HEK293 (cell line): Measurements from ENCODE around the gene HOXA11.

Experiments used
- CTCF ChIA-PET: fragments of 350-600 bp; formaldehyde crosslinking; extraction: SDS; loops from one replicate; lab custom pipeline; 2021; ENCODE audit warnings: antibody characterized with exemption; lab: Yijun Ruan, JAX
- POLR2A ChIA-PET: fragments of 300-600 bp; formaldehyde crosslinking; extraction: SDS; loops from one replicate; lab custom pipeline; 2020; ENCODE audit warnings: antibody characterized with exemption, inconsistent platforms; lab: Yijun Ruan, JAX
- H3K27ac ChIP-seq: fragments of 200-500 bp; sonication (Bioruptor generic); 2 replicates; pipeline ENCODE4 v1.5.1; 2014; ENCODE audit warnings: low read depth, low read length, control low read depth, inconsistent platforms; ENCODE audit errors: extremely low read depth
- H3K36me3 ChIP-seq, 2 experiments: fragments of 200-500 bp in 1 of 2; sonication (Bioruptor generic) in 1 of 2; 1 replicate in 1 of 2; 2 replicates in 1 of 2; pipeline ENCODE4 v1.5.1; 2014 to 2017; ENCODE audit warnings: inconsistent platforms in 2 of 2, low read length in 2 of 2; ENCODE audit not compliant: control insufficient read depth in 2 of 2, insufficient read depth in 1 of 2
- H3K4me1 ChIP-seq: fragments of 200-500 bp; sonication (Bioruptor generic); 2 replicates; pipeline ENCODE4 v1.5.1; 2014; ENCODE audit warnings: mild to moderate bottlenecking, low read length, inconsistent platforms; ENCODE audit not compliant: control insufficient read depth, insufficient read depth
- H3K4me3 ChIP-seq: 2 replicates; pipeline ENCODE4 v1.5.1; 2011; ENCODE audit warnings: low read depth, mild to moderate bottlenecking, control low read depth, low read length, moderate library complexity
- H3K9me3 ChIP-seq: fragments of 200-500 bp; sonication (Bioruptor generic); 2 replicates; pipeline ENCODE4 v1.5.1; 2014; ENCODE audit warnings: low read depth, low read length, inconsistent platforms; ENCODE audit not compliant: control insufficient read depth, insufficient read depth
- PRDM1 ChIP-seq: fragments of 450-650 bp; formaldehyde crosslinking; IDR thresholded peaks from 2 replicates; pipeline ENCODE4; 2016; ENCODE audit warnings: missing biosample characterization, missing genetic modification characterization
- TCF7L2 ChIP-seq: IDR thresholded peaks from 2 replicates; pipeline ENCODE4 v1.6.1; 2011; ENCODE audit warnings: low read depth, mild to moderate bottlenecking, inconsistent platforms, low read length, moderate library complexity, borderline replicate concordance
- ZNF140 ChIP-seq: fragments of 450-650 bp; formaldehyde crosslinking; IDR thresholded peaks from 2 replicates; pipeline ENCODE4 v1.5.1; 2016; ENCODE audit warnings: missing biosample characterization, missing genetic modification characterization
- ZNF157 ChIP-seq: fragments of 450-650 bp; formaldehyde crosslinking; IDR thresholded peaks from 2 replicates; pipeline ENCODE4 v1.5.1; 2016; ENCODE audit warnings: missing biosample characterization, missing genetic modification characterization
- ZNF2 ChIP-seq: fragments of 450-650 bp; formaldehyde crosslinking; IDR thresholded peaks from 2 replicates; pipeline ENCODE4 v1.5.1; 2016; ENCODE audit warnings: missing biosample characterization, missing genetic modification characterization
- ZNF335 ChIP-seq: fragments of 450-650 bp; formaldehyde crosslinking; conservative IDR thresholded peaks from 2 replicates; pipeline ENCODE4 v1.5.1; 2016; ENCODE audit warnings: missing biosample characterization, missing genetic modification characterization
- ZNF510 ChIP-seq: fragments of 450-650 bp; formaldehyde crosslinking; IDR thresholded peaks from 2 replicates; pipeline ENCODE4 v1.5.1; 2018; ENCODE audit warnings: mild to moderate bottlenecking, missing genetic modification characterization, missing biosample characterization; ENCODE audit not compliant: insufficient replicate concordance
- ZNF544 ChIP-seq: fragments of 450-650 bp; formaldehyde crosslinking; IDR thresholded peaks from 2 replicates; pipeline ENCODE4 v1.5.0; 2017; ENCODE audit warnings: missing biosample characterization, missing genetic modification characterization
- ZNF548 ChIP-seq: fragments of 450-650 bp; formaldehyde crosslinking; IDR thresholded peaks from 2 replicates; pipeline ENCODE4 v1.5.1; 2016; ENCODE audit warnings: missing biosample characterization, missing genetic modification characterization
- ZNF596 ChIP-seq: fragments of 450-650 bp; IDR thresholded peaks from 2 replicates; pipeline ENCODE4 v1.5.0; 2018; ENCODE audit warnings: missing biosample characterization, mild to moderate bottlenecking, missing genetic modification characterization, moderate library complexity
- ZNF624 ChIP-seq: fragments of 450-650 bp; formaldehyde crosslinking; IDR thresholded peaks from 2 replicates; pipeline ENCODE4 v1.5.1; 2017; ENCODE audit warnings: missing biosample characterization, missing genetic modification characterization
- ZNF660 ChIP-seq: fragments of 450-650 bp; IDR thresholded peaks from 2 replicates; pipeline ENCODE4 v1.5.1; 2018; ENCODE audit warnings: missing biosample characterization, mild to moderate bottlenecking, missing genetic modification characterization
- ZSCAN16 ChIP-seq: fragments of 450-650 bp; formaldehyde crosslinking; IDR thresholded peaks from 2 replicates; pipeline ENCODE4 v1.5.1; 2016; ENCODE audit warnings: missing biosample characterization, missing genetic modification characterization
- ZSCAN30 ChIP-seq: fragments of 450-650 bp; IDR thresholded peaks from 2 replicates; pipeline ENCODE4 v1.5.1; 2018; ENCODE audit warnings: missing biosample characterization, mild to moderate bottlenecking, missing genetic modification characterization, moderate library complexity
- TF ChIP-seq, protein P1 (sequence below): fragments of 450-650 bp; formaldehyde crosslinking; IDR thresholded peaks from 2 replicates; pipeline ENCODE4 v1.5.1; 2016; ENCODE audit warnings: missing biosample characterization, missing genetic modification characterization
- TF ChIP-seq, protein P2 (sequence below): fragments of 450-650 bp; IDR thresholded peaks from 2 replicates; pipeline ENCODE4 v1.5.1; 2018; ENCODE audit warnings: missing biosample characterization, missing genetic modification characterization
- TF ChIP-seq, protein P3 (sequence below): fragments of 450-650 bp; formaldehyde crosslinking; IDR thresholded peaks from 2 replicates; pipeline ENCODE4 v1.5.1; 2016; ENCODE audit warnings: missing biosample characterization, missing genetic modification characterization

The HOXA11 gene

DNA sequence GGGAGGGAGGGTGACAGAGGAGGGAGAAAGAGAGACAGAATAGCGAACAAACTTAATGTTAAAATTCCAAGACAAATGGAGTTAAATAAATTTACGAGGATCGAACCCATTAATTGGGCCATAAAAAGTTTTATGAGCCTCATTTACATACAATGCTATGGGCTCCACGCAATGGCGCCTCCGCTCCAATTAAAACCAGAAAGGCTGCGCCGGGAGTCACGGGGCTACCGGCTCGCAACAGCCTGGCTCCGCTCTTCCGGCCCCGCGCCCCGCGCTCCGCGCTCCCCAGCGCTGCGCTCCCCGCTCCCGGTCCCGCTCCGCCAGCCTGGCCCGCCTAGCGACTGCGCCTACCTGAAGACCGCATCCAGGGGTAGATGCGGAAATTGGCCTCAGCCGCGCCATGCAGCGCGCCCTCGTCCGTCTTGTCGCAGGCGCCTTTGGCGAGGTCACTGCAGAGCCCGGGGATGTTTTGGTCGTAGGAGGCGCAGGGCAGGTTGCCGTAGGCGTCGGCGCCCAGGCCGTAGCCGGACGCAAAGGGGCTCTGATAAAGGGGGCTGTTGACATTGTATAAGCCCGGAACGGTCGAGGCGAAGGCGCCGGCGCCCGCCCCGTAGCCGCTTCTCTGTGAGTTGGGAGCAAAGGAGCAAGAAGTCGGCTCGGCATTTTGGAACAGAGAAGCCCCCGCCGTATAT lies 29.1 kb downstream of the HOXA11 start (continued):
- no peak for TF ChIP-seq ZNF624 (tag by site-specific recombination)

DNA sequence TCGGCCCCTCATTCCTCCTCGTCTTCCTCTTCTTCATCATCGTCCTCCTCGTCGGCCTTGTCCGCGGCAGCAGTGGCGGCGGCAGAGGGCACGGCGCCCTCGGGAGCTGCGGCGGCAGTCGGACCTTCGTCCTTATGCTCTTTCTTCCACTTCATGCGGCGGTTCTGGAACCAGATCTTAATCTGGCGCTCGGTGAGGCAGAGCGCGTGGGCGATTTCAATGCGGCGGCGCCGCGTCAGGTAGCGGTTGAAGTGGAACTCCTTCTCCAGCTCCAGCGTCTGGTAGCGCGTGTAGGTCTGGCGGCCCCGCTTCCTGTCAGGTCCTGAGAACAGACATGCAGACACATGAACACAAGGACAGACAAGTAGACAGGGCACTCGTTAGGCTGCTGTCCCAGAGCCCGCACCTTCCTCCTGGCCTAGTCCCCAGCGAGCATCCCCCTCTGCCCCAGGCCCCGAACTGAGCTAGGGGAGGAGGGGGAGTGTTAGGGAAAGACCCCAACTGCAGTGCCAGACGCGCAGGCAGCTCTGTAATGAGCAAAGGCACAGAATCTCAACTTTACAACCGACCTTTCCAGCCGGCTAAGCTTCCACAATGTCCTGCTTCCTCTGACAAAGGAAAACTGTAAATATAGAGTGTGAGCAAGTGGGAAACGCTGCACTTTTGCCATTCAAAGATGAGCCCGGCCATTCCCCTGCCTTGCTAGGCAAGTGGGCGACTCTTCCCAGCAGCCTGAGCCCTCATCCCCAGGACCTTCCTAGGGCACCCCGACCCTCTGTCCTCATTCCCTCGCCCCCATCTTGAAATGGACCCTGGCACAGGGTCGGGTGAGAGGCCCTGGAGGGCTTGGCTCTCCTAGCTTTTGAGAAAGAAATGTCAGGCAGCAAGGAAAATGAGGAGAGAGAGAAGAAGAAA lies 29.9 kb downstream of the HOXA11 start:
- no peaks in the 10 kb centered on the region for H3K9me3 ChIP-seq
- peak overlapping the region; percentile 94 for H3K27ac ChIP-seq
- peaks cover 17% of the 10 kb centered on the region for H3K4me1 ChIP-seq
- H3K4me3 ChIP-seq = peak overlapping the region; percentile 69
- CTCF ChIA-PET = interaction anchor here (0.5 to 2.8 kb wide), 6 partner anchors 11 to 797 kb away, joined by 3 to 11 read pairs (median 4); partner anchors contain the start of gene HOXA5
- POLR2A ChIA-PET = interaction anchor here (1.6 kb wide), 2 partner anchors 16 to 1293 kb away, joined by 4 read pairs; no protein-coding TSS in a partner anchor
- TF ChIP-seq ZNF510 (tag by site-specific recombination) (no peak), ZNF548 (tag by site-specific recombination) (no peak), ZNF140 (no peak), ZNF335 (tag by site-specific recombination) (peak; percentile 80), ZSCAN16 (tag by site-specific recombination) (no peak), ZSCAN30 (tag by site-specific recombination) (no peak), ZNF660 (tag by site-specific recombination) (no peak), PRDM1 (0 out of 2 replicates have a peak, but pooled peaks have one; percentile 67), ZNF157 (tag by site-specific recombination) (no peak), ZNF544 (tag by site-specific recombination) (no peak), ZNF596 (tag by site-specific recombination) (no peak)
- TF ChIP-seq, protein P1, sequence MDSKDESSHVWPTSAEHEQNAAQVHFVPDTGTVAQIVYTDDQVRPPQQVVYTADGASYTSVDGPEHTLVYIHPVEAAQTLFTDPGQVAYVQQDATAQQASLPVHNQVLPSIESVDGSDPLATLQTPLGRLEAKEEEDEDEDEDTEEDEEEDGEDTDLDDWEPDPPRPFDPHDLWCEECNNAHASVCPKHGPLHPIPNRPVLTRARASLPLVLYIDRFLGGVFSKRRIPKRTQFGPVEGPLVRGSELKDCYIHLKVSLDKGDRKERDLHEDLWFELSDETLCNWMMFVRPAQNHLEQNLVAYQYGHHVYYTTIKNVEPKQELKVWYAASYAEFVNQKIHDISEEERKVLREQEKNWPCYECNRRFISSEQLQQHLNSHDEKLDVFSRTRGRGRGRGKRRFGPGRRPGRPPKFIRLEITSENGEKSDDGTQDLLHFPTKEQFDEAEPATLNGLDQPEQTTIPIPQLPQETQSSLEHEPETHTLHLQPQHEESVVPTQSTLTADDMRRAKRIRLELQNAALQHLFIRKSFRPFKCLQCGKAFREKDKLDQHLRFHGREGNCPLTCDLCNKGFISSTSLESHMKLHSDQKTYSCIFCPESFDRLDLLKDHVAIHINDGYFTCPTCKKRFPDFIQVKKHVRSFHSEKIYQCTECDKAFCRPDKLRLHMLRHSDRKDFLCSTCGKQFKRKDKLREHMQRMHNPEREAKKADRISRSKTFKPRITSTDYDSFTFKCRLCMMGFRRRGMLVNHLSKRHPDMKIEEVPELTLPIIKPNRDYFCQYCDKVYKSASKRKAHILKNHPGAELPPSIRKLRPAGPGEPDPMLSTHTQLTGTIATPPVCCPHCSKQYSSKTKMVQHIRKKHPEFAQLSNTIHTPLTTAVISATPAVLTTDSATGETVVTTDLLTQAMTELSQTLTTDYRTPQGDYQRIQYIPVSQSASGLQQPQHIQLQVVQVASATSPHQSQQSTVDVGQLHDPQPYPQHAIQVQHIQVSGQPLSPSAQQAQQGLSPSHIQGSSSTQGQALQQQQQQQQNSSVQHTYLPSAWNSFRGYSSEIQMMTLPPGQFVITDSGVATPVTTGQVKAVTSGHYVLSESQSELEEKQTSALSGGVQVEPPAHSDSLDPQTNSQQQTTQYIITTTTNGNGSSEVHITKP (tag by site-specific recombination) = no peak
- TF ChIP-seq, protein P2, sequence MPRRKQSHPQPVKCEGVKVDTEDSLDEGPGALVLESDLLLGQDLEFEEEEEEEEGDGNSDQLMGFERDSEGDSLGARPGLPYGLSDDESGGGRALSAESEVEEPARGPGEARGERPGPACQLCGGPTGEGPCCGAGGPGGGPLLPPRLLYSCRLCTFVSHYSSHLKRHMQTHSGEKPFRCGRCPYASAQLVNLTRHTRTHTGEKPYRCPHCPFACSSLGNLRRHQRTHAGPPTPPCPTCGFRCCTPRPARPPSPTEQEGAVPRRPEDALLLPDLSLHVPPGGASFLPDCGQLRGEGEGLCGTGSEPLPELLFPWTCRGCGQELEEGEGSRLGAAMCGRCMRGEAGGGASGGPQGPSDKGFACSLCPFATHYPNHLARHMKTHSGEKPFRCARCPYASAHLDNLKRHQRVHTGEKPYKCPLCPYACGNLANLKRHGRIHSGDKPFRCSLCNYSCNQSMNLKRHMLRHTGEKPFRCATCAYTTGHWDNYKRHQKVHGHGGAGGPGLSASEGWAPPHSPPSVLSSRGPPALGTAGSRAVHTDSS (tag by site-specific recombination) = peak; percentile 91
- H3K36me3 ChIP-seq = peaks cover 0 to 17% of the 10 kb centered on the region in 2 experiments; a peak in 1 of 3 replicates

DNA sequence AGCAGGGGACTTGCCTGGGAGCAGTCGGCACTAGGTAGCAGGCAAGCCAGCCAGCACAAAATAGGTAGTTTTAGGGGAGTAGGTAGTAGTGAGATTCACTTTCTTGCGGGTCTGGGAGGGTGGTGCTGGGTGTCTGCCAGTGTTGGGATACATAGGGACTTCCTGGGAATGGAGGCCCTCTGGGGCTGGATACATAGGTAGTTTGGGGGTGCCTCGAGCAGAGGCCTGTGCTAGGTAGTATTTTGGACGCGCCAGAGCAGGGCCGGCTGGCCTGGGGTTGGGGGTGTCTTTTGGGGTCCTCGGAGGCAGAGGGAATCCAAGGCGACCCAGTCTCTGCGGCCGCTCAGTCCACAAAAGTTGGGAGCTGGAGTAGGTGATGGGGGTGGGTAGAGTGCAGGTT lies 30.7 kb downstream of the HOXA11 start:
- Histone ChIP-seq H3K9me3 (no peaks in the 10 kb centered on the region), H3K4me3 (no peak overlapping the region), H3K4me1 (peaks cover 11% of the 10 kb centered on the region), H3K36me3 (peaks cover 0 to 22% of the 10 kb centered on the region in 2 experiments; a peak in 1 of 3 replicates), H3K27ac (no peak overlapping the region)
- ChIA-PET POLR2A (no interaction called here), CTCF (interaction anchor here (0.5 to 1.0 kb wide), 4 partner anchors 11 to 757 kb away, joined by 3 to 4 read pairs (median 4); partner anchors contain the start of gene HOXA5)
- no peak for TF ChIP-seq TCF7L2
- TF ChIP-seq ZNF2 (tag by site-specific recombination) = no peak
- TF ChIP-seq, protein P3, sequence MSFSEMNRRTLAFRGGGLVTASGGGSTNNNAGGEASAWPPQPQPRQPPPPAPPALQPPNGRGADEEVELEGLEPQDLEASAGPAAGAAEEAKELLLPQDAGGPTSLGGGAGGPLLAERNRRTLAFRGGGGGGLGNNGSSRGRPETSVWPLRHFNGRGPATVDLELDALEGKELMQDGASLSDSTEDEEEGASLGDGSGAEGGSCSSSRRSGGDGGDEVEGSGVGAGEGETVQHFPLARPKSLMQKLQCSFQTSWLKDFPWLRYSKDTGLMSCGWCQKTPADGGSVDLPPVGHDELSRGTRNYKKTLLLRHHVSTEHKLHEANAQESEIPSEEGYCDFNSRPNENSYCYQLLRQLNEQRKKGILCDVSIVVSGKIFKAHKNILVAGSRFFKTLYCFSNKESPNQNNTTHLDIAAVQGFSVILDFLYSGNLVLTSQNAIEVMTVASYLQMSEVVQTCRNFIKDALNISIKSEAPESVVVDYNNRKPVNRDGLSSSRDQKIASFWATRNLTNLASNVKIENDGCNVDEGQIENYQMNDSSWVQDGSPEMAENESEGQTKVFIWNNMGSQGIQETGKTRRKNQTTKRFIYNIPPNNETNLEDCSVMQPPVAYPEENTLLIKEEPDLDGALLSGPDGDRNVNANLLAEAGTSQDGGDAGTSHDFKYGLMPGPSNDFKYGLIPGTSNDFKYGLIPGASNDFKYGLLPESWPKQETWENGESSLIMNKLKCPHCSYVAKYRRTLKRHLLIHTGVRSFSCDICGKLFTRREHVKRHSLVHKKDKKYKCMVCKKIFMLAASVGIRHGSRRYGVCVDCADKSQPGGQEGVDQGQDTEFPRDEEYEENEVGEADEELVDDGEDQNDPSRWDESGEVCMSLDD (tag by site-specific recombination) = 0 out of 2 replicates have a peak, but pooled peaks have one; percentile 28
